HG03066 (cell line): ENCODE results near the gene KIF17.

Source experiments
- ATAC-seq: cut with Tn5 transposase; IDR thresholded peaks from one replicate; pipeline ENCODE4 v1.9.1; 2021; ENCODE audit warnings: low read depth; ENCODE audit not compliant: unreplicated experiment

The KIF17 gene

GRCh38 chr1:20717452-20718342 is at the start of gene KIF17:
KIF17 (minus strand) TSS chr1:20718007; CDS start chr1:20717706, 301 bp downstream.
- no peak for ATAC-seq

DNA sequence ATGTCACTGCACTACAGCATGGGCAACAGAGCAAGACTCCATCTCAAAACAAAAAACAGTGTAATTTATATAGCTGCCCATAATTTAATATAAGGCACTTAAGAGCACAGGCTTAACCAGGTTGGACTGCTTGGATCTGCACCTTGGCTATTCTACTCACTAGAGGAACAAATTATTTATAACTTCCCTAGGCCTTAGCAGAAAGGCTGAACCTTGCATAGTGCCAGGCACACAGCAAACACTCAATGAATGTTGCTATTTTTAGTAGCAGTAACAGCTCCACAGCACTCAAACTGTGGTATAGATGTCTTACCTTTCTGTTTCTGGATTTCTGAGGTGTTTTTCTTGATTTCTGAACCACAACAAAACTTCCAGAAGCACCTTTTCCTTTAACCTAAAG is 49.5 kb upstream of the KIF17 start:
- ATAC-seq: no peak

DNA sequence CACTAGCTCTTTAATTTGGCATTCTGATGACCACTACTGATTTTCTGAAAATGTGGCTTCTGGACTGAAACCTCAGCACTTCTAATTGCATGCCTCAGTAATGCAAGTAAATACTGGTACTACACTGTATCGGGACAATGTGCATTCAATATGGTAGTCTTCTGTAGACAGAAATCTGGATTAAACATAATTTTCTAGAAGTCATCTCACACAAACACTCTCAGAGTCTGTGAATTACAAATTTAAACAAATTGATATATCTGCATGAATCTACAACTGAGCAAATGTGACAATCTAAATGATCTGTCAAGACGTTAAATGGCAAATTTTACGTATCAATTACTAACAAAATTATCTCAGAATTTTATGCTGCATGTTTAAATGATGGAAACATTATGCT is 45.6 kb upstream of the KIF17 start:
- no peak for ATAC-seq

DNA sequence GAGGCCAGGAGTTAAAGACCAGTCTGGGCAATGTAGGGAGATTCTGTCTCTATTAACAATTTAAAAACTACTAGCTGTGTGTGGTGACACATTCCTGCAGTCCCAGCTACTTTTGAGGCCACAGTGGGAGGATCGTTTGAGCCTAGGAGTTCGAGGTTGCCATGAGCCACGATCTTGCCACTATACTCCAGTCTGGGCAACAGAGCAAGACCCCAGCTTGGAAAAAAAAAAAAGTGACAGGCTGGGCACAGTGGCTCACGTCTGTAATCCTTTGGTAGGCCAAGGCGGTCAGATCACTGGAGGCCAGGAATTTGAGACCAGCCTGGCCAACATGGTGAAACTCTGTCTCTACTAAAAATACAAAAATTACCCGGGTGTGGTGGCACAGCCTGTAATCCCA is 42.5 kb upstream of the KIF17 start:
- ATAC-seq: no peak

DNA sequence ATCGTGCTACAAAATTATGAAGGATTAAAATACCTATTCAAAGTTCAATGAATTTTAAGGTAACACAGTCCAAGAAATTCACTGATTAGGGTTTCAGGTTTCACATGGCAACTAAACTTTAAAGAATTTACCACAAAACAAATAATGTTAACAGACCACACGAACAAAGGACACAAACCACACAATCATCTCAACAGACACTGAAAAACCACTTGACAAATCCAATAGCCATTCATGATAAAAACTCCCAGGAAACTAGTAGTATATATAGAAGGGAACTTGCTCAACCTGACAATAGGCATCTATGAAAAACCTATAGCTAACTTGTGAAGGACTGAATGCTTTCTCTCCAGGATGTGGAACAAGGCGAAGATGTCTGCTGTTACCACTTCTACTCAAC is 35.8 kb upstream of the KIF17 start:
- no peak for ATAC-seq

DNA sequence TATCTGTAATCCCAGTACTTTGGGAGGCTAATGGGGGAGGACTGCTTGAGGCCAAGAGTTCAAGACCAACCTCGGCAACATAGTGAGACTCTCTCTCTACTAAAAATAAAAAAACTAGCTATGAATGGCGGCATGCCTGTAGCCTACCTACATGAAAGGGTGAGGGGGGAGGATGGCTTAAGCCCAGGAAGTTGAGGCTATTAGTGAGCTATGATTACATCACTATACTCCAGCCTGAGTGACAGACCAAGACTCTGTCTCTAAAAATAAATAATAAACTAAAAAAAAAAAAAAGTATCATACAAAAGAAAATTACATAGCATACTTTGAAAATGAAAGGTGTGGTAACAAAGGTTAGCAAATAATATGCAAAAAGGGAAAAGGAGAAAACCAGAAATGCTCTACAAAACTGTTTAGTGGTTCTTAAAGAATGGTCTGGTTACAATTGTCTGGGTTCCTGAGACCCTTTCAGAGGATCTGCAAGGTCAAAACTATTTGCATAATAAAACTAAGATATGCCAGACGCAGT is 33.7 kb upstream of the KIF17 start:
- ATAC-seq: no peak

- ATAC-seq: no peak
Observed at GRCh38 chr1:20742671-20743070, 24.9 kb upstream of the KIF17 start.

DNA sequence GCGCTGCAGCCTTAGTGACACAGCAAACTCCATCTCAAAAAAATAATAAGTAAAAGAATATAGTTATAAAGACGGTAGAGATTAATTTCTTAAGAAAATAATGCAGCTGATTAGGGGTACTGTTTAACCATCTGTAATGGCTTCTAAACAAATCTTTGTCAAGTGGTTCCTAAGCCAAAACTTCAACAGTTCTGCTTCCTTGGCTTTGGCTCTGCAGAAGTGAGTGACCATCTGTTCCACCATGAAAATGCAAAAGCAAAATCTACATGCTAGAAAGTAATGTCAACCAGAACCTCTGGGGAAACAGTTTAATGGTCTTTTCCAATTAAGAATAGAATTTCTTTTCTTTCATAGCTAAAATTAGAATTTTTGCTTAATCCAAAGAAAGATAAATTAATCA is 23.0 kb upstream of the KIF17 start:
- ATAC-seq: no peak

- no peak for ATAC-seq
Observed at GRCh38 chr1:20739225-20739624, 21.4 kb upstream of the KIF17 start.

DNA sequence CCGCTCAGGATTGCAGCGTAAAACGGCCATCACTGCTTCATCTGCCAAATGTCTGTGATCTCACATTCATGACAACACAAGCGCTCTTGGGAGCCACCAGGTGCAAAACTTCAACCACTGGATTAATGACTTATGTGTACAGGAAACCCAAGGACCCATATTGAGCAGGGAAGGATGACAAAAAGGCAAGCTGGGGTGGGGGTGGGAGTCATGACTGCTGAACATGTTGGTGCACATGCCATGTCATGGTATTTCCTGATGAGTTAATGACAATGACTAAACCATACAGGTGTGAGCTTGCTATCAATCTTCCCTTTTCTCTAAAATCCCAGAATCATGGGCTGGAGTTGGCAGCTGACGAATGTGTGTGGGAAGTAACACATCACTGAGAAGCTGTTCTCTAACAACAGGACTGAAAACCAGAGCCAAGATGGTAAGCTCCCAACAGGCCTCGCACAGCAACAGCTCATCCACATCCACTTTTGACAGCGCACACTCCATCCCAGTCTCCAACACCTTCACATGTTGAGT is 17.8 kb upstream of the KIF17 start:
- no peak for ATAC-seq

DNA sequence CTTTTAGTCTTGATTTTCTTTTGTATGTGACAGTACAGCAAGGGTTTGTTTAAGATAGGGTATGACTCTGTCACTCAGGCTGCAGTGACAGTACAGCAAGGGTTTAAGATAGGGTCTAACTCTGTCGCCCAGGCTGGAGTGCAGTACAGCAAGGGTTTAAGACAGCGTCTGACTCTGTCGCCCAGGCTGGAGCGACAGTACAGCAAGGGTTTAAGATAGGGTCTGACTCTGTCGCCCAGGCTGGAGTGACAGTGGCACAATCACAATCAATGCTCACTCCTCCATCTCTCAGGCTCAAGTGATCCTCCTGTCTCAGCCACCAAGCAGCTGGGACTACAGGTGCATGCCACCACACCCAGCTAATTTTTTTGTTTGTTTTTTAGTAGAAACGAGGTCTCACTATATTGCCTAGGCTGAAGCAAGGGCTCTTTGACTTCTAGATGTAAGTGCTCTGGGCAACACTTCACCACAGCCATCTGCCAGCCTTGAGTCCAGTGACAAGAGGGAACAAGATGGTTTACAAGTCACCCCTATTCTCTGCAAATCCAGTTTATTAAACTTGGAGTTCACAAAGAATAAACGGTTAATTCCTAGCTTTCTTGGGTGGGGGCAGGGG is 15.7 kb upstream of the KIF17 start:
- ATAC-seq: no peak

GRCh38 chr1:20732588-20733359 is 15.0 kb upstream of the KIF17 start, which contains the start of gene SH2D5:
SH2D5 (minus strand) TSS chr1:20732703; CDS start chr1:20728044, 4,659 bp downstream.
- peak; percentile 50 for ATAC-seq

GRCh38 chr1:20732071-20732587 is 14.3 kb upstream of the KIF17 start:
- peak; percentile 61 for ATAC-seq

DNA sequence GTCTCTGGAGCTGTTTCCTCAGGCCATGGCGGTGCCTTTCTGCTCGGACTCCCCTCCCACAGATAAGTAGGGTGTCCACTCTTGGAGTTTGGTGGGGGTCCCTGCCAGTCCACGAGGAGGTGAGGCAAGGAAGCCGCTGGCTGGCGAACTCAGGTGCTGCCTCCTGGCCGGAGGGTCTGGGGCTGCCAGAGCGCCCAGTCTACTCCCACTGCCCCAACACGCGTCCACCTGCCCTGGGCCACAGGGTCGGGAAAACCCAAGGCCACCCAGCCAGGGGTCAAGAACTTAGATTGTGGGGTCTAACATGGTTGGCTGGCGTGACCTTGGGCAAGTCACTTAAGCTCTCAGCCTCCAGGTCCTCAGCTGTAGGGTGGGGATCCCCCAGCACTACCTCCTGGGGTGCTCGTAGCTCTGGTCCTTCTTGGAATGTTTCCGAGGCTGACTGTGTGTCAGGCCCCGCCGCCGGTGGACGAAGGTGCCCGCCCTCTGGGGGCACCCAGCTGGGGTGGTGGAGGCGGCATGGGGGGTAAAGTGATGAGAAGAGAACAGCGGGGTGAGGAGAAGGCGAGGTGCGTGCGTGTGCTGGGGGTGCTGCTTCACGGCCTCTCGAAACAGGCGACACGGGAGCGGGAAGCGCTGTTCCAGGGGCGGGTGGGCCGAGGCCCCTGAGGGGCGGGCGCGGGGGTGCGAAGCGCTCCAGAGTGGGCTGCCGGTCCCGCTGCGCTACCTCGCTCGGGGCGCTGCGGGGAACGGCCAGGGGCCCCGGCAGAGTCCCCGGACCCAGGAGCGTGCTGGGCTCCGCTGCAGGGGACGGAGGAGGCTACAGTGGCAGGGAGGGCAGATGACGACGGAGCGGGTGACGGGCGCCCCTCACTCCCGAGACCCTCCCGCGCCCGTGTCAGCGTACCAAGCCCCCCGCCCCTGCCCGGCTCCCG is 13.5 kb upstream of the KIF17 start:
- no peak for ATAC-seq

DNA sequence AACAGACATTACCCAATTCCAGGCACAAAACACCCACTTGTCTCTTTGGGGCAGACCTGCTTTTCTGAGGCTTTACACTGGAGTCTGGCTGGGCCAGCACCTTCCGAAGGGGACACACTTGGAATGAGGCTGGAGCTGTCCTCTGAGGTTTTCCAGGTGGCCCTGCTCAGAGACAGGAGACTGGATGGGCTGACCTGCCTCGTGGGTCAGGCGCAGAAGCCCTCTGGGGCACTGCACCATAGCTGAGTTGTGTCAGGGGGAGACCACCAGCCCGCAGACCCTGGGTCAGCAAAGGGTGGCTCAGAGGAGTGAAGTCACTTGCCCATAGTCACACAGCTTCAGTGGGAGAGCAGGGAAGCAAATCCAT is 12.9 kb upstream of the KIF17 start:
- no peak for ATAC-seq

GRCh38 chr1:20729990-20730689 is 12.3 kb upstream of the KIF17 start:
- no peak for ATAC-seq

DNA sequence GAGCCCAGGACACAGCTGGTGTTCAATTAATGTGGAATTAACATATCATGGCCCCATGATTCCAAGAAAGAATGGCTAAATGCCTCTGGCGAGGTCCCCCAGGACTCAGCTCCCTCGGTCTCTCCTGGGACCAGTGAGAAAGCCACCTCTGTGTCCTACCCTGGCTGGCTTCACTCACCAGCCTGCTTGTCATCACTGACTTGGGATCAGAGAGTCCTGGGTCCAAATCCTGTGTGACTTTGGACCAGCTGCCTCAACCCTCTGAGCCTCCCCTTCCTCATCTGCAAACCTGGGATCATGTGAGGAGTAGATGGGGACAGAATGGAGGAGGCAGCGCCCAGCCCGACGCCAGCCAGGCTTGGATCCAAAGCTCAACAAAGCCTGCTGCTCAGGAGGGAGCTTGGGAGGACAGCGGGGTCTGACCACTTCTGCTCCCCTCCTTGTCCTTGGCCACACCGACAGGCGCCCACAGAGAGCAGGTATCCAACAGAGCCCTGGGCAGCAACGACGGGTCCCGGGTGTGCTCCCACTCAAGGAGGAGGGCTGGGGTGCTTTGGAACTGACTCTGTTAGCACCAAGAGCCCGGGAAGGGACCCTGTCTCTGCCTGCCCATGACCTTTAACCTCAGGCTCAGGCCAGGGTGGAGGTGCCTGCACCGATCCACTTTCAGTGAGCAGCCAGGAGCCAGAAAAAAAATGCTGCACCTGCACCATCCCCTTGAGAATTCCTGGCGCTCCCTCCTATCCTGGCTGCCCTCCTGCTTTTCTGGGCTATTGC is 11.5 kb upstream of the KIF17 start:
- no peak for ATAC-seq
